HG02588 (cell line): ENCODE results near the gene CCDC197.
A peak's percentile ranks its signal among the peaks of the same experiment; 100 is the strongest.

Experiments used
- ATAC-seq: cut with Tn5 transposase; IDR thresholded peaks from one replicate; pipeline ENCODE4 v1.9.1; 2021; ENCODE audit warnings: mild to moderate bottlenecking, moderate library complexity; ENCODE audit not compliant: unreplicated experiment

The CCDC197 gene

DNA sequence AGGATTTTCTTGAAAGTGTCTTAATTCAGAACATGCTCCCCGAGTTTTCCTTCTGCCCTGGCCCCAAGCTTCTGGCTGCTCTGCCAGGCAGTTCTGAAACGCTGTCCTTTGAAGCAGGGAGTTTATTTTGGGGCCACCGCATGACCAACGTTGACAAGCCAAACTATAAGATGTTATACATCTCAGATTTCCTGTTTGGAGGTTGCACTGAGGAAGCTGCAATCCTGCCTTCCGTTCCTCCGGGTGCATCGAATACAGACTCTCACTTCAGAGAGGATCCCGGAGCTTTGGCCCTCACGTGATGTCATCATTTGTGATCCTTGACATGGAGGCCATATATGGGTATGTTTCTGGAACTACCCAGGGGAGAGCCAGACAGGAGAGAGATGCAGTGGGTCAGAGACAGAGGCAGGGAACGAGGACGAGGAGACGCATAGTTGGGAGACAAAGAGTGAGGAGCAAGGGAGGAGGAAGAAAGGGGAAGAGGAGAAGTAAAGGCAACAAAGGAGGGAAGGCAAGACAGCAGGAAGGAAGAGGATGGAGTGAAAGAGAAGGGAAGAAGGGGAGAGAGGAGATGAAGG is 20.5 kb upstream of the CCDC197 start, which contains the start of gene ASB2:
TSS of gene ASB2 (minus strand) at position 94 of the 581 bp plus-strand sequence. CDS start 12,031 bp downstream, outside the sequence.
- peak; percentile 4 for ATAC-seq

DNA sequence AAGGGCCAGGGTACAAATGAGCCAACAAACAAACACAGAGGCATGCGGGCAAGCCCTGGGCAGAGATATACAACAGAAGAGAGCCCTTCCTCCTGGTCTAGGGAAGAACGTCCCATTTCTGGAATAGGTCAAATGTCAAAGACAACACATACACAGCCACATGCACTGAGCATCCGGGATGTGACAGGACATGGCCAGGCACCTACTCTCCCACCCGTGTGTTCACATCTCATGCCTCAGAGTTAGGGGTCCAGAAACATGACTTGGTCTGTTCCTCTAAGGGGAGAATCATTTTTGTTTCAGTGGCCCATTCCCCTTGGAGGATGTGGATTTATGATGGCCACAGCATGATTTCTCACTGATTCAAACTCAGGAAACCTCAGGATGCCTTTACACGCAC is 19.9 kb upstream of the CCDC197 start:
- ATAC-seq, result no peak

DNA sequence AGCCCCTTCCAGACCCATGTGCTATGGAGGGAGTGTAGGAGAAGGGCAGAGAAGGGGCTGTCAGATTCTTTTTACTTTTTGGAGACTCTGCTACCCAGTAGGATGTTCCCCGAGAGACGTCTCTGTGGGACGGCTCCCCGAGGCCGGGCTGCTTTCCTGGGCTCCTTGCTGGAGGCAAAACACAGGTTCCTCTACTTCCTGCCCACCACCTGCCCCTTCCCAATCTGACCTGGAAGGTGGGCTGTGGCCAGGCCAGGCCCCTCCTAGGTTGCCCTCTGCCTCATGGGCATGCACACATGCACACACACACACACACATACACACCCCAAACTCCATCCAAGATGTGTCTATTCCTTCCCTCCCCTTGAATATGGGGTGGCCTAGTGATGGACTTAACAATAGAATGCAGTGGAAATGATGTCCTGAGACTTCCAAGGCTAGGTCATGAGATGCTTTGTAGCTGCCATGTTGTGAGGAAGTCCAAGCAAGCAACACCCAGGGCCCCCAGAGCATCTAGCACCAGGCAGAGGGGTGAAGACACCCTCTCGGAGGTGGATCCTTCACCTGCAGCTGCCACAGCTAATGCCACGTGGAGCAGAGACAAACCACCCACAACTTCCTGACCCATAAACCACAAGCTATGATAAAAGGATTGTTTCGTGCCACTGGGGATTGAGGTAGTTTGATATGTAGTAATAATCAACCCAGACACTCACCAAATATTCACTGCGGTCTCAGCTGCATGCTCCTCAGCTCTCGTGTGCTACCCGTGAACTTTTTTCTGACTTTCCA is 19.1 kb upstream of the CCDC197 start:
- ATAC-seq, result no peak

DNA sequence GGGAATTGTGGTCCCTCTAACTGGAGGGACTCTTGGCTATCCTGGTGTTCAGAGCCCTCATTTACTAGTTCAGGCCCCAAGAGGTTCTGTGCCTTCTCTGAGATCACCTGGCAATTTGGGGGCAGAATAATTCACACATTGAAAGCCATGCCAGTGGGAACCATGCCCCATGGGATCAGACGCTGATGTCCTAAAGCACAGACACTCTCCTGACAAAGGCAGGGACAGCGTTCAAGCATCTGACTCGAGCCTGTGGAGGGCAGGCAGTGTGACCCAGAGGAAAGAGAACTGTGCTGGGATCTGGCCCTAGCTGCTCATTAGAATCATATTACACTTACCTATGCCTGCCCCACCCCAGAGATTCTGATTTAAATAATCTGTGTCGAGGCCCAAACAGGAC is 18.4 kb upstream of the CCDC197 start:
- ATAC-seq, result no peak

DNA sequence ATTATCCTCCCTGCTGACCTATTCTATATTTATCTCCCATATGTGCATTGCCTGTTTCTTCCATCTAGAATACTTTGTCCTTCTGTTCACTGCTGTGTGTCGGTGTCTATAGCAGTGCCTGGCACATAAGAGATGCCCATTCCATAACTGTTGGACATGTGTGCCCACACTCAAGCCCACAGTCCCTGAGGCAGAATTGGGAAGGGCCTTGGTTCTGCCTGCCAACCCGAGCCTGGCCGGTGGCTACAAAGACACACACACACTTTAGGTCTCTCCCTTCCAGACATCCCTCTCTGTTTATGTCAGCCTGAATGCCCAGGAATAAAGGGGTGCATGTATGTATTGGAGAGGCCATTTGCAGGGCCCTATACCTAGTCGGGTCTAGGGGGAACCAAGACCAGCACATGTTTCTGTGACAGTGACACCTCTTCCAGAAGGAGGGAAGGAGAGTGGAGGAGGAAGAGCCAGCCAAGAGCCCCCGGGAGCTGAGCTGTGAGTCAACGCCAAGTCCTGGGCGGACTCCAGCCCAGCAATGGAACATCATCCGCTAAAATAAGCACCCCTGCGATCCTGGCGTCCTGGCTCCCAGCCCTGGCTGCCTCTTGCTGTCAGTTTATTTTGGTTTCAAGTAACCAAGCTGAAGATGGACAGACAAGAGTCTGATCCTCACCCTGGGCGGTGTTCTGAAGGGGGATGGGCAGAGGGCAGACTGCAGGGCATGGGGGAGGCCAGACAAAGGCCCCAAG is 16.5 kb upstream of the CCDC197 start:
- no peak for ATAC-seq

DNA sequence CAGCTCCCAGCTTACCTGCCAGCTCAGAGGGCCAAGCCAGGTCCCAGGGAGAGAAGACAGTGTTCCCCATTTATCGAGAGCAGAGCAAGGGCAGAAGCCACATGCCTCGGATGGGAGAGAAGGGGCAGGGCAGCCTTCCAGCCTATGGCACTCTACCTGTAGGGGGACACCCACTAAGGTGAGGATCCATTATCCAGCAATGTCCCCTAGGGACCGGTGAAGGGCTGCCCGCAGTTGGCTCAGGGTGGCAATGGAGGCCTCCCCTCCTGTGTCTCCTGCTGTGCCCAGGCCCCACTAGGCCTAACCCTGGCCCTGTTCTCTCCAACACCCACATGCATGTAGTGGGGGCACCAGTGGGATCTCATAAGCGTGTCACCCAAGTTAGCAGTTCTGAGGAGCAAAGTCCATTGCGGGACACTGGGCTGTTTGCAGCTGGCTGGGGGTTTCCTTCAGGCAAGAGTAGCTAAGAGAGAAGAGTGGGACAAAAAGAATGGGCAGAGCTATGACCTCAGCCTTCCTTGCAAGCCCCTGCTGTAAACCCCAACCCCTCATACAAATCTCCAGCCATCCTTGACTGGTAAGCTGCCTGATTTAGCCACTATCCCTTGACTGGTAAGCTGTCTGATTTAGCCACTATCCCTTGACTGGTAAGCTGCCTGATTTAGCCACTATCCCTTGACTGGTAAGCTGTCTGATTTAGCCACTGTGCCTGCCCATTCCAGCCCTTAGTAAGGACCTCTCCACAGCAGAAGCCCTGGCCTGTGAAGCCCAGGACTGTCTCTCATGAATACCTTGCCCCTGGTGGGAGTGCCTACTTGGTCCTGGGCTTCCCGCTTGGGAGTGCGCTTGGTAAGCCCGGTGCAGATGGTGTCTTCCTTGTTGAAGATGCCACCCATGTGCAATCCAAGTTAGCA is 15.5 kb upstream of the CCDC197 start:
- ATAC-seq, result no peak

DNA sequence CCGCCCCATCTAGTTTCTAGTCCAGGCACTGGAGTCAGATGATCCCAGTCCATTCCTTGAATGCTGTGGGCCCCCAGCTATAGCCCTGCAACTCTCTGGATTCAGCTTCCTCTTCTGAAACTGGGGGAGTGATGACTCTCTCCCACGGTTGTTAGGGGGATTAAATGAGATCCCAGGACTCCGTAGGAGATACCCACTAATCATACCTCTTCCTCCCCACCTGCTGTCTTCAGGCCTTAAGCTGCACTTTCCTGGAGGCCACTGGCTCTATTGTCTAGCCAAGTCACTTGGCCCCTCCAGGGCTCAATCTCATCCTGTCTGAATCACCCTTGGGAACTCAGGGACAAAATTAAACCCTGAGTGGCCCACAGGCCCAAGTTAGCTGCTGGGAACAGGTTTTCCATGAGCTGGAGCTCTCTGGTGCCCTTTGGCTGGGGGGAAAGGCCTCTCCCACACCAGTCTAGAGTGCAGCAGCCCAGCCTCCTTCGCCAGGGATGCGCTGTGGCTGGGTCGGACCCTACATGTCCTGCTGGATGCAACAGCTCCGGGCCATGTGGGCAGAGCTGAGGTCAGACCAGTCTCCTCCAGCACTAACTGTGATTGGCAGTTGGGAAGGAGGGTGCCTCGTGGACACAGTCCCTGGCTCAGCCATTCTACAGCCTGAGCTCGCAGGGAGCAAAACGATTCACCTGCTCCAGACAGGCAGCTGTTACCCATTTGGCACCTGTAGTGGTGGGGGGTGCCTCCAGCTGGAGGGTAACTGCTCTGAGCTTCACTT is 14.7 kb upstream of the CCDC197 start:
- no peak for ATAC-seq

DNA sequence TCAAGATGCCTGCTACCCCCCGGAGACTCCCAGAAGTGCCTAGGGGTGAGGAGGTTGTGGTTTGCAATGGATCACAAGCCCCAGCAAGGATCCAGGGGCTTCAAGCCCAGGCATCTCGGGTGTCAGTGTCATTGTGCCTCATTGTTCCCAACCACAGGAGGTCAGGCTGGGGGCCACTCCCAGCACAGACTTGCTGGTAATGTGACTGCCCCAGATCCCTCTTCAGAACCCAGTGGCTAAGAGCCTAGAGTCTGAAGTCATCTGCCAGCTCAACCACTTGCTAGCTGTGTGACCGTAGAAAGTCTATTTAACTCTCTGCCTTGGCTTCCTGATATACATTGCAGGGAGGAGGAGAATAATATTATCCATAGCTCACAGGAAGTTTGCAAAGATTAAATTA is 13.0 kb upstream of the CCDC197 start:
- no peak for ATAC-seq

DNA sequence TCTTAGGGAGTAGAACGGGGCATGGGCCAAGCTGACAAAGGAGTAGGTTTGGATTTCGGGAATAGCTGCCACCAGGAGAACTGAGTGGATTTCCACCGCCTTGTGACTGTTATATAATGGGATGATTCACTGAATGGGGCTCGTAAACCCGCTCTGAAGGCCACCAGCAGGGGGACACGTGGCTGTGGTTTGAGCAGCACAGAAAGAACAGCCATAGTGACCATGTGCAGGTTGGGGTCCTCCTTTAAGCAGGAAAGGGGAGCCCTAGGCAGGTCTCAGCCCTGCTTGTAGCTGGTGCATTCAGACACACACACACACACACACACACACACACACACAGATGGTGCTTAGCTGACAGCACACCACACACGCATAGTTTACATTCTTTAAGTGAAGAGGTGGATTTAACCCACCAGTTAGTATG is 12.1 kb upstream of the CCDC197 start:
- ATAC-seq, result no peak

DNA sequence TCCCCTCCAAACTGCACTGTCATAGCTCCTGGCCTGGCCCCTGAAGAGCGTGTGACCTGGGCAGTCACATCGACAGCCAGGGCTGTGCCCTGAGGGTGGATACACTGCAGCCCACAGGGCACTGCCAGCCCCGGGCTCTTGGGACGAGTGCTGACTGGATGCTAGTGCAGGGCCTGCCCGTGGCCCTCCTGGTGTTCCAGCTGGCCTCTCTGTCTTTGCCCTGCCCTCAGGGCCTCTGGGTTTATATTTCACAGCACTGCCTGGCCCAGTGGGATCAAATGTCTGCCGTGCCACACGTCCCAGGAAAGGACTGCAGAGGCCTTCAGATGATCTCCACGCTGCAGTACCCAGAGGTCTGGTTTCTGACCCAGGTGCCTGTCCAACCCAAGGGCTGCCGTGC is 10.1 kb upstream of the CCDC197 start:
- no peak for ATAC-seq

DNA sequence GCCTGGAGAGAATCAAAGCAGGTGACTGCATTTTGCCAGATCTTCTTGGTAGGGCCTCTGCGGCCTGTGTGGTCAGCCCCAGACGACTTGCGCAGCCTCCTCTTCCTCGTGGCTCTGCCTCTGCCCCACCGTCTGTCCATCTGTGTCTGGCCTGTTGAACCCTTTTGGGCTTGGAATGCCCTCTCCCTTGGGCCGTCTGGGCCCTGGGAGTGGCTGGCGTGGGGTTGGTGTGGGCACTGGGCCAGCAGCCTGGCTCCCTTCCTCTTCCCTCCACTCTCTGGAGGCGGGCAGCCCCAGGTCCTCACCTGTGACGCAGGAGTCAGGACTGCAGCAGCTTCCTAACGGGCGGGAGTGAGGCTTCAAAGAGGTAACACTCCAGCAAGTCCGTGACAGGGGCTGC is 9.7 kb upstream of the CCDC197 start:
- ATAC-seq, result no peak

DNA sequence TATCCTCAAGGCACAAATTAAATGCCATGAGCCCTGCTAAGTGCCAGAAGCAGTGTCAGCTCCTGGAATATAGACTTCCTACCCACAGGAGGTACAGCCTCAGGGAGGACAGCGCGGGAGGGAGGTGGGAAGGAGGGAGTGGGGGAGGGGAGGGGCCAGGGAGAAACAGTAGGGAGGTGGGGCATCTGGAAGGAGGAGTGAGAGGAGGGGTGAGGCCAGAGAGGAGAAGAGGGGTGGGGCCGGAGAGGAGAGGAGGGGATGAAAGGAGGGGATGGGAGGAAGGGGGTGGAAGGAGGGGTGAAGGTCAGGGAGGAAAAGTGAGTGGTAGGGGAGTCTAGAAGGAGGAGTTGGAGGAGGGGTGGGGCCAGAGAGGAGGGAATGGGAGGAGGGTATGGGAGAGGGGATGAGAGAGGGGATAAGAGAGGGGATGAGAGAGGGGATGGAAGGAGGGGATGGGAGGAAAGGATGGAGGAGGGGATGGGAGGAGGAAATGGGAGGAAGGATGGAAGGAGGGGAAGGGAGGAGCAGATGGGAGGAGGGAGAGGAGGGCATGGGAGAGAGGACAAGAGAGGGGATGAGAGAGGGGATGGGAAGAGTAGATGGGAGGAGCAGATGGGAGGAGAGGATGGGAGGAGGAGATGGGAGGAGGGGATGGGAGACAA is 9.2 kb upstream of the CCDC197 start:
- no peak for ATAC-seq

DNA sequence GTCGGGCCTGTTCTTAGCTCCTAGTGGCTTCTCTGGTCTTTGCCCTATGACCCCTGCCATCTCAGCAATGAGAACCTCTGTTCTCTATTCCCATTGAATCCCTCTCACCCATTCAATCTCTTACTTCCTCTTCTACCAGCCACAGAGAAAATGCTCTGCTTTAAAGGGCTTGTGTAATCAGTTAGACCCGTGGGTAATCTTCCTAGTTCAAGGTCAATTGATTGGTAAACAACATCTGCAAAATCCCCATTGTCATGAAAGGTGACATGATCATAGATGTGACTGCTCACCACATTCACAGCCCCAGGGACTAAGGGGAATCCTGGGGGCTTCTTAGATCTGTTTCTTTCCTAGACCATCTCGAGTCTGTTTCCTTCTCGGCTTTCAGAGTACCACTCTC is 7.2 kb upstream of the CCDC197 start:
- peak; percentile 57 for ATAC-seq

DNA sequence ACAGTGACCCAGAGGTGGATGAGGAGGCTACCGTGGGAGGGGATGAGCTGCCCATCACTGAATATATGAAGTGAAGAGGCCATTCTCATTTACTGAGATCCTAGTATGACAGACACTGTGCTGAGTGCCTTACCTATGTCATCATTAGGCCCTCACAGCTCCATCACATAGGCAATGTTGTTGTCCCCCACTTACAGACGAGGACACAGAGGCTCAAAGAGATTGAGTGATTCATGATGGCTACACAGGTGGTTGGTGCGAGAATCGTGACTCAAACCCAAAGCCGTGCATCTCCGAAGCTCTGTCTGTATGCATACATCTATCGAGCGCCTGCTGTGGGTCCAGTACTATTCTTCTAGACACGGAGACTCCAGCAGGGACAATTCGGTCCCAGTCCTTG is 5.9 kb upstream of the CCDC197 start:
- ATAC-seq, result no peak

DNA sequence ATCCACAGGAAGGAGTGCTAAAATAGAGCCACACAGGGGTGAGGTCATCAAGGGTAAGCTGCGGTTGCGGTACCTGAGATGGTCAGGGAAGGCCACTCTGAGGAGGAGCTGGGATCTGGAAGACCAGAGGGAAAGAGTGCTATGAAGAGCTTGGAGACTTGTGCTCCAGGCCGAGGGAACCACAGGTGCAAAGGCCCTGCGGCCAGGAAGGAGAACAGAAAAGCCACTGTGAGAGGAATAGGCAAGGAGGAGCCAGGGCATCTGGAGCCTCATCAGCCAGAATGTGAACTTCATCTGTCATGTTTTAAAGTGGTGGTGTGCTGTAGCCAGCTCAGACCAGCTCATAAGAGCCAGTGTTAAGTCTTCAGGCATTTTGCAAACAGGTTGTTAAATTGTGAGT is 5.5 kb upstream of the CCDC197 start:
- no peak for ATAC-seq

DNA sequence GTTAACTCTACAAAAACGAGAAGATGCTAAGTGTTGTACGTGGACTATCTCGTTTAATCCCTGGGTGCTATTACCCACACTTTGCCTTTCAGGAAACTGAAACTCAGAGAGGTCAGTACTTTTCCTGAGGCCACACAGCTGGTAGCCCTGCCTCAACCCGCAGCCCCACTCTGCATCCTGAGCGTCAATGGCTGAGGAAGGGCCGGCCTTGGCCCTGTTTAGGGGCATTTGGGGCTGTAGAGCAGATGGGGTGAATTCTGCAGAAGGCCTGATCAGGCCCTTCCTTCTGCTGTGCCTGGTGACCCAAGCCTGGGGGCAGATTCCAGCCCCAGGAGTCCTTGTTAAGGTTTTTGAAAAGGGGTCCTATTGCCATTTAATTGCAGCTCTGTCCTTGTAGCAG is 3.7 kb upstream of the CCDC197 start:
- no peak for ATAC-seq

DNA sequence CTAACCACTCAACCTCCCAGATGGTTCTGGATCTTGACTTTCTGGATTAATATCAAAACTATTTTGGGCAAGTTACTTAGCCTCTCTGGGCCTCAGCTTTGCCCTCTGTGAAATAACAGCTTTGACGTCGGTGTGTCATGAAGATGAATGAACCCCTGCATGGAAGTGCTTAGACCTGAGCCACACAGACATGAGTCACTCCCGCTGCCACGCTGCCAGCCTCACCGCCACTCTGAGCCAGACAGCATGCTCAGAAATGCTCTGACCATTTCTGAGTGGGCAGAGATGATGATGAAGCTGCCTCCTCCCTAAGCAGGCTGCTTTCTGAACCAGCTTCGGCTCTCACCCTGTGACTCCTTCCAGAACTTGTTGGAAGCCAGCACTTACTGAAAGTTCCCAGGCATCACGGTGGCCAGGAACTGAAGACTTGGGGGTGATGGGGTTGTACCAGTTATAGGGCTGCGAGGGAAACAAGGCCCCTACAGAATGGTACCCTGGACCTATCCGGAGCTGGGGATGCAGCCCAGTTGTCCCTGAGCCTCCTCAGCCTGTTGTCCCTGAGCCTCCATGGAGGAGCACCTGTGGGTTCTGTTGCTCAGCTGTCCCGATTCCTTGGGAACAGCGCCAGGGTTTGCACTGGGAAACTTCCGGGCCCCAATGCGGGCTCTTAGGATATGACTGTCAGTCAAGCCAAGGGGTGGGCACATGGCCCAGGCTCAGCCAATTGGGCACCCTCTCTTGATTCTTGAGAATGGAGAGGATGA is 2.0 kb upstream of the CCDC197 start:
- no peak for ATAC-seq

DNA sequence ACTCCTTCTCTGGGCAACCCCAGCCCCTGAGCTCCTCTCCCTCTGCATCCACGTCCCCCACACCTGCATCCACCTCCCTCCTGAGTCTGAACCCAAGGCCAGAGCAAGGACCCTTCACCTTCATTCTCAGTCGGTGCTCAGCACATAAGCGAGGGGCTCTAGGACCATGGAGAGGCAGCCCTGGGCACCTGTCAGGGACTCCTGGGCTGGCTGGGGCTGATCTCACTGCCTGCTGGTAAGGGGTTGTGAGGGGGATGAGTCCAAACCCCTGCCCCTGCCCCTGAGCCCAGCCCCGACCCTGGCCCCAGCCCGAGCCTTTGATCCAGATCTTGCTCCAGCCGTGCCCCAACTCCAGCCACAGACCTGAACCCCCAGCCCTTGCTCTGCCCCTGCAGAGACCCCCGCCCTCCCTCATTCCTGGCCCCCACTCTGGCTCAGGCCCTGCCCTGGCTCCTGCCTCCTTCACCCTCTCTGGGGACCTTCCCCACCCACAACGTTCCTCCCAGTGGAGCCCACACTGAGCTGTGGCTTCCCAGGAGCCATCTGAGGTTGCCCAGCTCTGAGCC is 888 bp upstream of the CCDC197 start:
- ATAC-seq, result no peak
